Mononuclear cell (primary cell): ENCODE results near the gene FAM136A. TPM values are rescaled to one million over a fixed set of nuclear protein-coding genes. Genes with fewer than 3 reads are reported as not detected.
"Not testable (repeated sequence)": the region's sequence is repeated elsewhere in the genome, so short reads cannot be mapped to it uniquely, and the experiment has no call there.

Source experiments
- H3K27me3 ChIP-seq: 2 replicates; pipeline ENCODE4 v1.6.0; 2011; ENCODE audit warnings: low read length, control low read depth; ENCODE audit not compliant: insufficient read depth
- H3K4me1 ChIP-seq: 2 replicates; pipeline ENCODE4 v1.5.1; 2011; ENCODE audit warnings: mild to moderate bottlenecking, low read length, control low read depth; ENCODE audit not compliant: insufficient read depth
- H3K4me3 ChIP-seq: 2 replicates; pipeline ENCODE4 v1.5.1; 2011; ENCODE audit warnings: mild to moderate bottlenecking, low read length, moderate library complexity
- H3K9me3 ChIP-seq: 2 replicates; pipeline ENCODE4 v1.5.1; 2011; ENCODE audit warnings: low read depth, mild to moderate bottlenecking, control low read depth, low read length
- total RNA-seq: library from RNA; depleted of rRNA; stranded (reverse); fragments of >200 nt; gene quantifications from one replicate; pipeline ENCODE4 v1.2.3, GENCODE V29; 2012

FAM136A gene
- total RNA-seq, 1 donor = 18.1 TPM

- no peaks in the 10 kb centered on the region for H3K27me3 ChIP-seq
- no peaks in the 10 kb centered on the region for H3K4me1 ChIP-seq
Measured at GRCh38 chr2:70312560-70312959, 10.7 kb upstream of the FAM136A start.

GRCh38 chr2:70310899-70311298 is 9.0 kb upstream of the FAM136A start:
- no peak overlapping the region for H3K4me3 ChIP-seq
- H3K4me1 ChIP-seq = no peaks in the 10 kb centered on the region
- no peaks in the 10 kb centered on the region for H3K27me3 ChIP-seq
- no peaks in the 10 kb centered on the region for H3K9me3 ChIP-seq

More at GRCh38 chr2:70312560-70312959, 10.7 kb upstream of the FAM136A start:
- Histone ChIP-seq H3K4me3 (no peak overlapping the region), H3K9me3 (no peaks in the 10 kb centered on the region)

DNA sequence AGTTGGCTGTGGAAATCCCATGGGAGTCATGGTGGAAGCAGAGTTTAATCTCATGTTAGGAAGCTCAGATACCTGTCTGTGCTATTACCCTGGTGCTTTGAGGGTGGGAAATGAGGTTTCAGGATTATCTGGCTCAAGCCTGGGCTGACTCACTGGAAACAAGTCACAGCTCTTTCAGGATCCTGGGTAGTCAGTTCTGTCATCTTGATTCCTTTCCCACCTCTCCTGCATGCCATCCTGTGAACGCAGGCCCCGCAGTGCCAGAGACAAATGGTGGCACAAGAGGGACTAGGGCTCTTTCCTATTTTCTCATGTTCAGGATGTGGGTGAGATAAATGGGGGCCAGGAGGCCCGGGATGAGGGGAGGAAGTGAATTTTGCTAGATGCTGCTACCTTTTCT is 3.7 kb upstream of the FAM136A start:
- no peak overlapping the region for H3K4me3 ChIP-seq
- H3K9me3 ChIP-seq = no peaks in the 10 kb centered on the region
- peaks cover 12% of the 10 kb centered on the region for H3K4me1 ChIP-seq
- no peaks in the 10 kb centered on the region for H3K27me3 ChIP-seq

DNA sequence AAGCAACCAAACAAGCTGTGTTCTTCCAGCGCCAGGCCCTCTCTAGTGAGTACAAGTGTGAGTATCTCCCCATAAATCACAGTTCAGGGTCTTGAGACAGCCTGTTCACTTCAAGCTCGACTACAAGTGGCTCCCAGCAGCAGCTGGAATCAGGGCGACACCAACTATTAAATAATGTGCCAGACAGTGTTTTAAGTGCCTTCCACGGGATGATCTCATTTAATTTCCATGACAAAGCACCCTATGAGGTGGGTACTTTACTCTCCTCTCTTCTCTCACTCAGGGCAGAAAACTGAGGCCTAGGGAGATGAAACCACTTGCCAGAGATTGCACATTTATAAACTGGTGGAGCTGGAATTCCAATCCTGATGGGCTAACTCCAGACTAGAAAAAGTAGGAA is 2.6 kb upstream of the FAM136A start:
- H3K4me3 ChIP-seq = no peak overlapping the region
- no peaks in the 10 kb centered on the region for H3K9me3 ChIP-seq
- no peaks in the 10 kb centered on the region for H3K27me3 ChIP-seq
- peaks cover 12% of the 10 kb centered on the region for H3K4me1 ChIP-seq

DNA sequence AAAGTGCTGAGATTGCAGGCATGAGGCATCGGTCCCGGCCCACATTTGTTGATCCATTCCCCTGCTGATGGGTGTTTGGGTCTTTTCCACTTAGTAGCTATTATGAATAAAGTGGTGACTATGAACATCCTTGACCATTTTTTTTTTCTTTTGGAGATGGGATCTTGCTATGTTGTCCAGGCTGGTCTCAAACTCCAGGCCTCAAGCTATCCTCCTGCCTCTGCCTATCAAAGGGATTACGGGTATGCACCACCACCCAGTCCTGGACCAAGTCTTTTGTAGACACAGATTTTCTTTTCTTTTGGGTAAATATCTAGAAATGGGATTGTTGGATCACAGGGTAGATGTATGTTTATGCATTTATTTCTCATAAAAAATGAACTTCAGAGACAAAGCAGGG is 1.3 kb upstream of the FAM136A start:
- Histone ChIP-seq H3K27me3 (no peaks in the 10 kb centered on the region), H3K4me3 (no peak overlapping the region), H3K4me1 (peaks cover 12% of the 10 kb centered on the region), H3K9me3 (no peaks in the 10 kb centered on the region)

- H3K4me3 ChIP-seq = peak overlapping the region; percentile 93
- H3K4me1 ChIP-seq = peaks cover 12% of the 10 kb centered on the region
- H3K9me3 ChIP-seq, H3K27me3 ChIP-seq: not testable (repeated sequence)
Measured at GRCh38 chr2:70302195-70302546, 304 bp upstream of the FAM136A start.

DNA sequence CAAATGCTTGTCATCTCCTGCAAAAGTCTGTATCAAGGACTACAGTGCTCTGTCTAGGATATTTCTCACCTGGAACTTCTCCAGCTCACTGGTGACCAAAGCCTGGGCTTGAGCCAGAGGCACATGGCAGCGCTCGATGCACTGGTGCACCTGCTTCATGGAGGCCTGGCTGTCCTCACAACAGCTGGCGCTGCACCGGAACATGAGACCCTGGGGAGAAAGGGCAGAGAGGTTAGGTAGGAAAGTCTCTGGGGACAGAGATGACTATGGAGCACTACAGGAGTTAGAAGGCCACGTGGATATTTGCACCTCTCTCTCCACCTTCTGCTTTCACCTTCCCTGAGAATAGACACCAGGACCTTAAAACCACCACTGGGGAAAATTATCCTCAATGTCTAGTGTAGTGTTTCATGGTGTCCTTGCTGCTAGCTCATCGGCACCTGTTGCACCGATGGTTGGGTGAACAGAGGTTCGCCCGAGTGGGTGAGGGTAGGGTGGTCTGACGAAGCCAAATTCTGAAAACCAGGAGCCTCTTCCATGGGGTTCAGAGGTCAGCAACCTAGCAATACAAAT is 1.0 kb downstream of the FAM136A start:
- no peaks in the 10 kb centered on the region for H3K9me3 ChIP-seq
- peak overlapping the region; percentile 93 for H3K4me3 ChIP-seq
- no peaks in the 10 kb centered on the region for H3K27me3 ChIP-seq
- peaks cover 12% of the 10 kb centered on the region for H3K4me1 ChIP-seq

GRCh38 chr2:70297828-70298227 is 4.0 kb downstream of the FAM136A start:
- H3K27me3 ChIP-seq, H3K4me3 ChIP-seq, H3K9me3 ChIP-seq: not testable (repeated sequence)
- H3K4me1 ChIP-seq = peaks cover 18% of the 10 kb centered on the region

DNA sequence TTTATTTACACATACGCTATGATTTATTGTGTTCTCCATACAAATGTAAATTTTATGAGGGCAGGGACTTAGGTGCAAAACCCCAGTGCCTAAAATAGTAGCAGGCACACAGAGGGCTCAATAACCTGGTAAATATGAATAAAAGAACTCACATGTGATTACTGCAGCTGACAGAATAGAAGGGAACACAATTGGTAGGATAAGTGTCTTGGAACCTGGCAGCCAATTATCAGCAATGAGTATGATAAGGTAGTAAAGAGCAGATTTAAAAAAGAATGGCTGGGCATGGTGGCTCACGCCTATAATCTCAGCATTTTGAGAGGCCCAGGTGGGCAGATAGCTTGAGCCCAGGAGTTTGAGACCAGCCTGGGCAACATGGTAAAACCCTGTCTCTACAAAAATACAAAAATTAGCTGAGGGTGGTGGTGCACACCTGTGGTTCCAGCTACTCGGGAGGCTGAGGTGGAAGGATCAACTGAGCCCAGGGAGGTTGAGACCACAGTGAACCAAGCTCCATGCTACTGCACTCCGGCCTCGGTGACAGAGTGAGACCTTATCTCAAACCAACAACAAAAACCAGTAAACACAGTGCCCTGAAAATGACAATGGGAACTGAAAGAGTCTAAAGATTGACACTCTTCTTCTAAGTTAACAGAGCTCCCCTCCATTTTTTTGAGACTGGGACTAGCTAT is 18.2 kb downstream of the FAM136A start:
- Histone ChIP-seq H3K4me1 (peaks cover 5% of the 10 kb centered on the region), H3K4me3 (no peak overlapping the region), H3K9me3 (no peaks in the 10 kb centered on the region), H3K27me3 (no peaks in the 10 kb centered on the region)

GRCh38 chr2:70282439-70282838 is 19.4 kb downstream of the FAM136A start:
- no peak overlapping the region for H3K4me3 ChIP-seq
- no peaks in the 10 kb centered on the region for H3K27me3 ChIP-seq
- no peaks in the 10 kb centered on the region for H3K9me3 ChIP-seq
- peaks cover 5% of the 10 kb centered on the region for H3K4me1 ChIP-seq

DNA sequence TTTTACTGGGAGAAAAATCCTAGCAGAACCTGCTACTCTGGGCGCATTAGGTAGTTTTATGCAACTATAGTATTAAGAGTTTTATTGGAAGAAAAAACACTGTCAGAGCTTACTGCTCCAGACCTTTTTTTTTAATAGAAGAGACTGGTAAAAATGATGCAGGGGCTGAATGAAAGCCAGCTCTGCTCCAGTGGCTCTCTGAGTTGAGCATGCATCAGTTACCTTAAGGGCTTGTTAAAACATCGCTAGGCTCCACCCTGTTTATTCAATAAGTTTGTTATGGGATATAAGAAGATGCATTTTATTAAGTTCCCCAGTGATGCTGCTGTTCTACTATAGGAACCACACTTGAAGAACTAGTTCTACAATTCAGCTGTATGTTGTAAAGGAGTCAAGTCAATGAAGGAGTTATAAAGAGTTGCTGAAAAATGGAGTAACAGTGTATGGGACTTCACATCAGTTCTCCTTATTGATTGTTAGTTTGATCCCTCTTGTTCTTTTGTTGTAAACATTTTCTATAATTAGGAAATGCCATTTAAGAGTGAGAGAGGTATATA is 21.5 kb downstream of the FAM136A start:
- Histone ChIP-seq H3K4me3 (no peak overlapping the region), H3K27me3 (no peaks in the 10 kb centered on the region), H3K9me3 (no peaks in the 10 kb centered on the region), H3K4me1 (peaks cover 5% of the 10 kb centered on the region)

DNA sequence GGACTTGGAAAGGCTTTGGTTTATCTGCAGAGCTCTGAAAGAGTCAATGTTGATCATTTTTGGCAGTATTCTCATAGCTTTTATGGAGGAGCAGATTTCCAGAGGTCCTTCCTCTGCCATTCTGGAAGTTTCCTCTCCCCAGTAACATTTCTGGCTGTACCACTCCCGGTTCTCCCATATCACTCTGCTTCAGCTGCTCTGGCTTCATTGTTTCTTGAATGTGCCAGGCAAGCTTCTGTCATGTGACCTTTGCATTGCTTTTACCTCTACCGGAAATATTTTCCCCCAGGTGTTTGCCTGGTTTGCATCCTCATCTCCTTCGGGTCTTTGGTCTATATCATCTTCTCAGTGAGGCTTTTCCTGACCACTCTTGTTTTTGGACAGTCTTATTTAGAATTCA is 31.5 kb downstream of the FAM136A start:
- Histone ChIP-seq H3K9me3 (no peaks in the 10 kb centered on the region), H3K4me3 (no peak overlapping the region), H3K27me3 (no peaks in the 10 kb centered on the region), H3K4me1 (no peaks in the 10 kb centered on the region)

DNA sequence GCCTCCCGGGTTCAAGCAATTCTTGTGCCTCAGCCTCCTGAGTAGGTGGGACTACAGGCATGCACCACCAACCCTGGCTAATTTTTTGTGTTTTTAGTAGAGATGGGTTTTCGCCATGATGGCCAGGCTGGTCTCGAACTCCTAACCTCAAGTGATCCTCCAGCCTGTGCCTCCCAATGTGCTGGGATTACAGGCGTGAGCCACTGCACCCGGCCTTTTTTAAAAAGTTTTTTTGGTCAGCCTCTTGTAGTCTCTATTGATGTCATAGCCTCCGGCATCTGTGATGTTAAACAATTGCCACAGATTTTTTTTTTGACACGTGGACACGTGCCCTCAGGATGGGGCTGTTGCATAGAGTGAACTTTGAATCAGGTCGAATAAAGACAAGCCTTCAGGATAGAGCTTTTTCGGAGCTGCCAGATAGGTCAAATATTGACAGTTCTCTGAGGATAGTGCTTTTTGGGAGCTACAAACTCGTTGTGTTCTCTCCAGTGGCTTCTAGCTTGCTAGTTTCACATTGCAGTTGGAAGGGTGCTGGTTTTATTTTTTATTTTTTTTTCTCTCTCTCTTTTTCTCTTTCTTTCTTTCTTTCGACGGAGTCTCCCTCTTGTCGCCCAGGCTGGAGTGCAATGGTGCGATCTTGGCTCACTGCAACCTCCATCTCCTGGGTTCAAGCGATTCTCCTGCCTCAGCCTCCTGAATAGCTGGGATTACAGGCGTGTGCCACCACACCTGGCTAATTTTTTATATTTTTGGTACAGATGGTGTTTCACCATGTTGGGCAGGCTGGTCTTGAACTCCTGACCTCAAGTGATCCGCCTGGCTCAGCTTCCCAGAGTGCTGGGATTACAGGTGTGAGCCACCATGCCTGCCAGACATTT is 32.2 kb downstream of the FAM136A start:
- not testable (repeated sequence) for H3K9me3 ChIP-seq, H3K27me3 ChIP-seq, H3K4me1 ChIP-seq, H3K4me3 ChIP-seq

GRCh38 chr2:70266925-70267324 is 34.9 kb downstream of the FAM136A start:
- H3K4me1 ChIP-seq, H3K9me3 ChIP-seq, H3K4me3 ChIP-seq, H3K27me3 ChIP-seq: not testable (repeated sequence)

- H3K9me3 ChIP-seq = no peaks in the 10 kb centered on the region
- H3K27me3 ChIP-seq = no peaks in the 10 kb centered on the region
- no peak overlapping the region for H3K4me3 ChIP-seq
- peaks cover 15% of the 10 kb centered on the region for H3K4me1 ChIP-seq
Measured at GRCh38 chr2:70261501-70261900, 40.4 kb downstream of the FAM136A start.
